ENCODE data around the gene KIF13A.

DNA sequence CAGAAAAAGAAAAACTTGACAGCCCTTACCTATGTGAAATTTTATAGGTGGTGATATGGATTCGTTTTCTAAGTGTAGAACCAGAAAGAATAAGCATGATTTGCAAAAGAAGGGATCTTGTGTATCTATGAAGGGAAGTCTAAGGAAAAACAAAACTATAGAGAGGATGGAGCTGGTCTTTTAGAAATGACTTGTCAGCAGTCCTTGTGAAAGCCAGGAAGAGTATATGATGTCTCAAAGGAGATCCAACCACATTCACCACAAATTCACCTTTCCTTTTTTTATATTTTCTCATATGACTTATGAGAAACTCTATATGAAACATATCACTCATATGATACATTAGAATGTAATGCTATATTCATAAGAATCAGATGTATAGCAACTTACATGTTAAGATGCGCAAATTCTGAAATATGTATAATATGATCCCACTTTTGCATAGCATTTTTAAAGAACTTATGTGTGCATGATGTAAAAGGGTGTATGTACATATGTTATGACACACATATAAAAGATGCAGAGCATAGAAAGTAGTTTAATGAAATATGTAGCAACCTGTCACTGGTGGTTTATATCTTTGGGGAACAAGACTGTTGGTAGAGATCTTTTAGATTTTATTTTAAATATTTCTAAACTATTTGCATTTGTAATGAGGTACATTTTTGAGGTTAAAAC, 188.8 kb downstream of the KIF13A start:
- TF ChIP-seq CTCF (IDR thresholded peaks at IDR 0.05 in 8 of 11, conservative IDR thresholded peaks at IDR 0.05 in 3 of 11) = no peak
- TF ChIP-seq POLR2AphosphoS5 (IDR thresholded peaks at IDR 0.05) = no peak
- TF ChIP-seq POLR2A (IDR thresholded peaks at IDR 0.05) = no peak

All from spleen (tissue), 7 donors.